HCT116 (cell line): ENCODE results near the gene DNM2.

Source experiments
- CTCF ChIP-seq, 3 experiments: fragments of 200-600 bp in 1 of 3; sonication (generic) in 1 of 3; IDR thresholded peaks in 2 of 3; conservative IDR thresholded peaks in 1 of 3; 2 replicates each; pipeline ENCODE4 v1.5.1; 2012 to 2017; ENCODE audit warnings: low read depth in 2 of 3, low read length in 2 of 3, antibody characterized with exemption in 1 of 3, borderline replicate concordance in 1 of 3, control low read depth in 1 of 3, mild to moderate bottlenecking in 1 of 3, mixed read lengths in 1 of 3, mixed run types in 1 of 3, moderate library complexity in 1 of 3; ENCODE audit not compliant: insufficient read depth in 1 of 3
- POLR2AphosphoS5 ChIP-seq: IDR thresholded peaks from 2 replicates; pipeline ENCODE4 v1.6.1; 2011; ENCODE audit warnings: mild to moderate bottlenecking, low read depth, low read length, moderate library complexity

GRCh38 chr19:10805758-10806247, 87.9 kb downstream of the DNM2 start:
- TF ChIP-seq POLR2AphosphoS5 = no peak
- TF ChIP-seq CTCF (IDR thresholded peaks at IDR 0.05 in 2 of 3, conservative IDR thresholded peaks at IDR 0.05 in 1 of 3; ENCODE audit: borderline replicate concordance in 1 of 3, insufficient read depth in 1 of 3, low read depth in 2 of 3, low read length in 2 of 3) = no peak
